HCT116 (cell line): ENCODE measurements around the gene MYO3B. TPM values are rescaled to one million over a fixed set of nuclear protein-coding genes. Genes with fewer than 3 reads are reported as not detected.

Experiments used
- ATAC-seq: fragments of 200-7000 bp; cut with Tn5 transposase; 2 replicates; pipeline ENCODE4 v1.9.1; 2020; ENCODE audit warnings: mild to moderate bottlenecking, moderate library complexity
- BruUV-seq: library from RNA; stranded (reverse); fragments of 400-500 nt; replicated peaks from 2 replicates; lab custom pipeline; 2021; lab: Mats Ljungman, UMichigan
- CTCF ChIA-PET: fragments of 300-600 bp; sonication (Branson Sonifier 250); formaldehyde crosslinking; loops from one replicate; lab custom pipeline; 2021; ENCODE audit warnings: antibody characterized with exemption; lab: Charles Lee
- POLR2A ChIA-PET: fragments of 300-600, 350-600 bp; sonication (Branson Sonifier 250); formaldehyde crosslinking; loops from one replicate; lab custom pipeline; 2021; ENCODE audit warnings: antibody characterized with exemption; lab: Charles Lee
- RAD21 ChIA-PET, 2 experiments: fragments of 300-600 bp; sonication (Branson Sonifier 250); formaldehyde crosslinking; loops; one replicate each; lab custom pipeline; 2023; ENCODE audit warnings: low total read pairs in 2 of 2; ENCODE audit not compliant: uncharacterized antibody in 2 of 2, unreplicated experiment in 2 of 2, low non-redundant PET in 1 of 2; lab: Charles Lee
- DNase-seq: peaks from one replicate; pipeline ENCODE4 v3.0.0-alpha.2; 2010; ENCODE audit warnings: low read depth, low spot score
- H2AFZ ChIP-seq: fragments of 200-600 bp; shearing (Covaris generic), sonication (generic); 2 replicates; pipeline ENCODE4 v1.6.1; 2017; ENCODE audit warnings: low read depth, mixed run types, mixed read lengths, antibody characterized with exemption, low read length; ENCODE audit not compliant: poor library complexity, severe bottlenecking
- H3K27ac ChIP-seq: 2 replicates; pipeline ENCODE4 v1.5.1; 2012; ENCODE audit warnings: low read depth, low read length
- H3K27me3 ChIP-seq: fragments of 200-600 bp; sonication (generic); 2 replicates; pipeline ENCODE4 v1.6.1; 2016; ENCODE audit warnings: mixed run types, low read length, mixed read lengths; ENCODE audit not compliant: insufficient read depth
- H3K36me3 ChIP-seq, 2 experiments: fragments of 200-500 bp in 1 of 2; fragments of 200-600 bp in 1 of 2; sonication (Bioruptor generic) in 1 of 2; sonication (generic) in 1 of 2; 2 replicates each; pipeline versions ENCODE4 v1.5.1 to v1.6.1; 2014 to 2016; ENCODE audit warnings: low read length in 2 of 2, inconsistent platforms in 1 of 2, mixed read lengths in 1 of 2, mixed run types in 1 of 2; ENCODE audit not compliant: insufficient read depth in 2 of 2, control insufficient read depth in 1 of 2
- H3K4me1 ChIP-seq, 2 experiments: fragments of 200-600 bp in 1 of 2; sonication (generic) in 1 of 2; 2 replicates each; pipeline versions ENCODE4 v1.5.1 to v1.6.1; 2012 to 2017; ENCODE audit warnings: low read length in 2 of 2, inconsistent platforms in 1 of 2, mild to moderate bottlenecking in 1 of 2, mixed read lengths in 1 of 2, mixed run types in 1 of 2, moderate library complexity in 1 of 2; ENCODE audit not compliant: insufficient read depth in 2 of 2, control insufficient read depth in 1 of 2
- H3K4me2 ChIP-seq: fragments of 200-600 bp; sonication (generic); 2 replicates; pipeline ENCODE4 v1.6.1; 2017; ENCODE audit warnings: mixed run types, low read length, mixed read lengths
- H3K4me3 ChIP-seq, 2 experiments: fragments of 200-600 bp in 1 of 2; sonication (generic) in 1 of 2; replicated peaks in 1 of 2; 2 replicates each; pipeline ENCODE4 v1.5.1; 2011 to 2016; ENCODE audit warnings: low read length in 2 of 2, control low read depth in 1 of 2, low read depth in 1 of 2, mild to moderate bottlenecking in 1 of 2, mixed read lengths in 1 of 2, mixed run types in 1 of 2
- H3K79me2 ChIP-seq: fragments of 200-600 bp; sonication (generic); 2 replicates; pipeline ENCODE4 v1.6.1; 2017; ENCODE audit warnings: mild to moderate bottlenecking, mixed run types, low read length, moderate library complexity, mixed read lengths; ENCODE audit not compliant: insufficient read depth
- H3K9ac ChIP-seq: fragments of 200-600 bp; sonication (generic); 2 replicates; pipeline ENCODE4 v1.6.1; 2016; ENCODE audit warnings: low read length, mixed read lengths
- H3K9me2 ChIP-seq: fragments of 200-600 bp; sonication (generic), shearing (Covaris generic); 2 replicates; pipeline ENCODE4 v1.6.1; 2017; ENCODE audit warnings: mixed run types, mild to moderate bottlenecking, moderate library complexity; ENCODE audit not compliant: insufficient read depth
- H3K9me3 ChIP-seq, 2 experiments: fragments of 200-500 bp in 1 of 2; fragments of 200-600 bp in 1 of 2; sonication (Bioruptor generic) in 1 of 2; sonication (generic) in 1 of 2; 2 replicates each; pipeline ENCODE4 v1.6.1; 2014 to 2017; ENCODE audit warnings: low read length in 2 of 2, mixed read lengths in 2 of 2, inconsistent platforms in 1 of 2, low read depth in 1 of 2, mild to moderate bottlenecking in 1 of 2, mixed run types in 1 of 2, moderate library complexity in 1 of 2; ENCODE audit not compliant: control insufficient read depth in 1 of 2, insufficient read depth in 1 of 2
- H4K20me1 ChIP-seq: fragments of 200-600 bp; sonication (generic), shearing (Covaris generic); 2 replicates; pipeline ENCODE4 v1.6.1; 2017; ENCODE audit warnings: mixed run types, mild to moderate bottlenecking, moderate library complexity; ENCODE audit not compliant: insufficient read depth
- CEBPB ChIP-seq: IDR thresholded peaks from 2 replicates; pipeline ENCODE4 v1.6.1; 2012; ENCODE audit warnings: low read depth
- CTCF ChIP-seq, 3 experiments: fragments of 200-600 bp in 1 of 3; sonication (generic) in 1 of 3; IDR thresholded peaks in 2 of 3; conservative IDR thresholded peaks in 1 of 3; 2 replicates each; pipeline ENCODE4 v1.5.1; 2012 to 2017; ENCODE audit warnings: low read depth in 2 of 3, low read length in 2 of 3, antibody characterized with exemption in 1 of 3, borderline replicate concordance in 1 of 3, control low read depth in 1 of 3, mild to moderate bottlenecking in 1 of 3, mixed read lengths in 1 of 3, mixed run types in 1 of 3, moderate library complexity in 1 of 3; ENCODE audit not compliant: insufficient read depth in 1 of 3
- EGR1 ChIP-seq: IDR thresholded peaks from 2 replicates; pipeline ENCODE4 v1.6.1; 2012; ENCODE audit warnings: low read depth
- ELF1 ChIP-seq: IDR thresholded peaks from 2 replicates; pipeline ENCODE4 v1.6.1; 2012; ENCODE audit warnings: low read depth, borderline replicate concordance
- FOSL1 ChIP-seq: IDR thresholded peaks from 2 replicates; pipeline ENCODE4 v1.6.1; 2012; ENCODE audit warnings: low read depth
- JUND ChIP-seq: IDR thresholded peaks from 2 replicates; pipeline ENCODE4 v1.6.1; 2012
- POLR2A ChIP-seq: IDR thresholded peaks from 2 replicates; pipeline ENCODE4 v1.7.0; 2011; ENCODE audit warnings: borderline replicate concordance; ENCODE audit not compliant: insufficient read depth, insufficient read length; ENCODE audit errors: extremely low read depth
- SIN3A ChIP-seq: IDR thresholded peaks from 2 replicates; pipeline ENCODE4 v1.6.1; 2012; ENCODE audit warnings: low read depth
- SRF ChIP-seq: IDR thresholded peaks from 2 replicates; pipeline ENCODE4 v1.6.1; 2012; ENCODE audit warnings: low read depth
- TCF7L2 ChIP-seq: IDR thresholded peaks from 2 replicates; pipeline ENCODE4 v1.7.0; 2011; ENCODE audit warnings: borderline replicate concordance, inconsistent platforms; ENCODE audit not compliant: insufficient read depth, insufficient read length; ENCODE audit errors: extremely low read depth
- YY1 ChIP-seq: IDR thresholded peaks from 2 replicates; pipeline ENCODE4 v1.6.1; 2011; ENCODE audit warnings: low read length, low read depth, moderate library complexity, mild to moderate bottlenecking; ENCODE audit not compliant: insufficient replicate concordance; ENCODE audit errors: extremely low read depth
- ZBTB33 ChIP-seq: IDR thresholded peaks from 2 replicates; pipeline ENCODE4 v1.6.1; 2011; ENCODE audit warnings: mild to moderate bottlenecking, low read length, moderate library complexity; ENCODE audit not compliant: insufficient replicate concordance; ENCODE audit errors: extremely low read depth
- ZFX ChIP-seq: fragments of 450-650 bp; IDR thresholded peaks from 2 replicates; pipeline ENCODE4 v1.6.1; 2017
- ZNF274 ChIP-seq: fragments of 200-500 bp; sonication (Bioruptor generic); IDR thresholded peaks from 2 replicates; pipeline ENCODE4 v1.6.1; 2014; ENCODE audit warnings: mild to moderate bottlenecking, low read depth, low read length, inconsistent platforms
- intact Hi-C: fragments of 100-400 bp; cut with micrococcal nuclease; formaldehyde crosslinking; loops from 2 replicates; pipeline ENCODE4 v1.10.0; 2022
- total RNA-seq: library from RNA; stranded (reverse); gene quantifications from one replicate; pipeline ENCODE4 v1.2.1, GENCODE V29; 2021; ENCODE audit not compliant: unreplicated experiment

Gene MYO3B
- total RNA-seq, 1 experiment from 2014 or later, result not detected

GRCh38 chr2:170145191-170145590 lies 32.8 kb upstream of the MYO3B start (continued):
- TF ChIP-seq ZBTB33 (no peak), ZNF274 (no peak), POLR2A (no peak), ZFX (no peak), EGR1 (no peak), FOSL1 (no peak), JUND (no peak)

GRCh38 chr2:170145675-170146432 lies 32.1 kb upstream of the MYO3B start:
- ChIA-PET CTCF (no interaction called here), POLR2A (no interaction called here), RAD21 (no interaction called here)
- no TSS peak for BruUV-seq
- Histone ChIP-seq H3K9me3 (no peaks in the 10 kb centered on the region), H3K4me2 (no peak overlapping the region), H3K36me3 (no peaks in the 10 kb centered on the region), H3K4me3 (no peak overlapping the region), H3K27ac (no peak overlapping the region), H3K27me3 (no peaks in the 10 kb centered on the region), H3K9ac (no peak overlapping the region), H2AFZ (no peak overlapping the region), H4K20me1 (no peaks in the 10 kb centered on the region), H3K9me2 (no peaks in the 10 kb centered on the region), H3K79me2 (no peaks in the 10 kb centered on the region), H3K4me1 (no peaks in the 10 kb centered on the region)
- ATAC-seq (no peak), DNase-seq (no peak)
- intact Hi-C loops, result no loop called here
- TF ChIP-seq YY1 (no peak), POLR2A (no peak), ZNF274 (no peak), CEBPB (no peak), CTCF (IDR thresholded peaks at IDR 0.05 in 2 of 3, conservative IDR thresholded peaks at IDR 0.05 in 1 of 3; ENCODE audit: borderline replicate concordance in 1 of 3, insufficient read depth in 1 of 3, low read depth in 2 of 3, low read length in 2 of 3) (no peak), ELF1 (no peak), SRF (no peak), JUND (no peak), ZFX (no peak), ZBTB33 (no peak), SIN3A (no peak), TCF7L2 (no peak)
